A549 (cell line): Measurements from ENCODE around the gene ARSD.

Experiments used
- CHD2 ChIP-seq: fragments of 150-350 bp; IDR thresholded peaks from 2 replicates; pipeline ENCODE4 v1.6.1; 2014; ENCODE audit warnings: low read length; ENCODE audit not compliant: partially characterized antibody
- EP300 ChIP-seq, 2 experiments: fragments of >200 bp; sonication (Bioruptor Twin); formaldehyde crosslinking; IDR thresholded peaks; 2 replicates in 1 of 2; 3 replicates in 1 of 2; pipeline ENCODE4 v1.6.1; 2016 to 2017
- JUNB ChIP-seq: fragments of >200 bp; sonication (Bioruptor Twin); formaldehyde crosslinking; IDR thresholded peaks from 2 replicates; pipeline ENCODE4 v1.6.1; 2016
- SMC3 ChIP-seq: fragments of >200 bp; sonication (Bioruptor Twin); formaldehyde crosslinking; IDR thresholded peaks from 3 replicates; pipeline ENCODE4 v1.6.1; 2018; ENCODE audit warnings: inconsistent platforms
- ZNF302 ChIP-seq: fragments of 250-450 bp; sonication (Bioruptor Pico); IDR thresholded peaks from 2 replicates; pipeline ENCODE4 v1.9.0; 2021; ENCODE audit warnings: inconsistent platforms, mild to moderate bottlenecking, moderate library complexity
- TF ChIP-seq, protein P1 (sequence below): fragments of >200 bp; sonication (Bioruptor Twin); formaldehyde crosslinking; IDR thresholded peaks from 3 replicates; pipeline ENCODE4 v1.5.1; 2016
- TF ChIP-seq, protein P2 (sequence below): fragments of 200-600 bp; sonication (generic); IDR thresholded peaks from 2 replicates; pipeline ENCODE4 v1.6.1; 2016; ENCODE audit warnings: antibody characterized with exemption, mild to moderate bottlenecking, moderate library complexity

DNA sequence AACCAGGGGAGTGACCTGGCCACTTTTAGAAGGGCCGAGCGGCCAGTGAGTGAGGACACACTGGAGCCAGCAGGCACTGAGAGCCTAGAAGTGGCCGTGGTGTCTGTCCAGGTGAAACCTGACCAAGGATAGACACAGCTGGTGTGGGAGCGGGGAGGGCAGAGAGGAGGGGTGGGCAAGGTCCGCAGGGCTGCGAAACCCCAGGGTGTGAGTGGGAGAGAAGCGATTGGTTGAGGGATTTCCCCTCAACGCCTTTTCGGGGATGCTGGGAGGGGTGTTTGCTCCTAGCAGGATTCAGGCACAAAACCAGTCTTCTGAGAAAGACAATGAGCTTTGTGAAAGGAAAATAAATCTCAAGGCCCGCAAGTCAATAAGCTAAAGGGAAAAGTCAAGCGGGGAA is 33.2 kb upstream of the ARSD start:
- TF ChIP-seq, protein P1, sequence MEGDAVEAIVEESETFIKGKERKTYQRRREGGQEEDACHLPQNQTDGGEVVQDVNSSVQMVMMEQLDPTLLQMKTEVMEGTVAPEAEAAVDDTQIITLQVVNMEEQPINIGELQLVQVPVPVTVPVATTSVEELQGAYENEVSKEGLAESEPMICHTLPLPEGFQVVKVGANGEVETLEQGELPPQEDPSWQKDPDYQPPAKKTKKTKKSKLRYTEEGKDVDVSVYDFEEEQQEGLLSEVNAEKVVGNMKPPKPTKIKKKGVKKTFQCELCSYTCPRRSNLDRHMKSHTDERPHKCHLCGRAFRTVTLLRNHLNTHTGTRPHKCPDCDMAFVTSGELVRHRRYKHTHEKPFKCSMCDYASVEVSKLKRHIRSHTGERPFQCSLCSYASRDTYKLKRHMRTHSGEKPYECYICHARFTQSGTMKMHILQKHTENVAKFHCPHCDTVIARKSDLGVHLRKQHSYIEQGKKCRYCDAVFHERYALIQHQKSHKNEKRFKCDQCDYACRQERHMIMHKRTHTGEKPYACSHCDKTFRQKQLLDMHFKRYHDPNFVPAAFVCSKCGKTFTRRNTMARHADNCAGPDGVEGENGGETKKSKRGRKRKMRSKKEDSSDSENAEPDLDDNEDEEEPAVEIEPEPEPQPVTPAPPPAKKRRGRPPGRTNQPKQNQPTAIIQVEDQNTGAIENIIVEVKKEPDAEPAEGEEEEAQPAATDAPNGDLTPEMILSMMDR, result no peak
- TF ChIP-seq, protein P2, sequence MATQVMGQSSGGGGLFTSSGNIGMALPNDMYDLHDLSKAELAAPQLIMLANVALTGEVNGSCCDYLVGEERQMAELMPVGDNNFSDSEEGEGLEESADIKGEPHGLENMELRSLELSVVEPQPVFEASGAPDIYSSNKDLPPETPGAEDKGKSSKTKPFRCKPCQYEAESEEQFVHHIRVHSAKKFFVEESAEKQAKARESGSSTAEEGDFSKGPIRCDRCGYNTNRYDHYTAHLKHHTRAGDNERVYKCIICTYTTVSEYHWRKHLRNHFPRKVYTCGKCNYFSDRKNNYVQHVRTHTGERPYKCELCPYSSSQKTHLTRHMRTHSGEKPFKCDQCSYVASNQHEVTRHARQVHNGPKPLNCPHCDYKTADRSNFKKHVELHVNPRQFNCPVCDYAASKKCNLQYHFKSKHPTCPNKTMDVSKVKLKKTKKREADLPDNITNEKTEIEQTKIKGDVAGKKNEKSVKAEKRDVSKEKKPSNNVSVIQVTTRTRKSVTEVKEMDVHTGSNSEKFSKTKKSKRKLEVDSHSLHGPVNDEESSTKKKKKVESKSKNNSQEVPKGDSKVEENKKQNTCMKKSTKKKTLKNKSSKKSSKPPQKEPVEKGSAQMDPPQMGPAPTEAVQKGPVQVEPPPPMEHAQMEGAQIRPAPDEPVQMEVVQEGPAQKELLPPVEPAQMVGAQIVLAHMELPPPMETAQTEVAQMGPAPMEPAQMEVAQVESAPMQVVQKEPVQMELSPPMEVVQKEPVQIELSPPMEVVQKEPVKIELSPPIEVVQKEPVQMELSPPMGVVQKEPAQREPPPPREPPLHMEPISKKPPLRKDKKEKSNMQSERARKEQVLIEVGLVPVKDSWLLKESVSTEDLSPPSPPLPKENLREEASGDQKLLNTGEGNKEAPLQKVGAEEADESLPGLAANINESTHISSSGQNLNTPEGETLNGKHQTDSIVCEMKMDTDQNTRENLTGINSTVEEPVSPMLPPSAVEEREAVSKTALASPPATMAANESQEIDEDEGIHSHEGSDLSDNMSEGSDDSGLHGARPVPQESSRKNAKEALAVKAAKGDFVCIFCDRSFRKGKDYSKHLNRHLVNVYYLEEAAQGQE, result no peak
- TF ChIP-seq JUNB (no peak), ZNF302 (no peak), EP300 (IDR thresholded peaks at IDR 0.05) (no peak), CHD2 (no peak), SMC3 (no peak)
